ENCODE results near the gene PTPRG.
A peak's percentile ranks its signal among the peaks of the same experiment; 100 is the strongest.

Gene PTPRG

DNA sequence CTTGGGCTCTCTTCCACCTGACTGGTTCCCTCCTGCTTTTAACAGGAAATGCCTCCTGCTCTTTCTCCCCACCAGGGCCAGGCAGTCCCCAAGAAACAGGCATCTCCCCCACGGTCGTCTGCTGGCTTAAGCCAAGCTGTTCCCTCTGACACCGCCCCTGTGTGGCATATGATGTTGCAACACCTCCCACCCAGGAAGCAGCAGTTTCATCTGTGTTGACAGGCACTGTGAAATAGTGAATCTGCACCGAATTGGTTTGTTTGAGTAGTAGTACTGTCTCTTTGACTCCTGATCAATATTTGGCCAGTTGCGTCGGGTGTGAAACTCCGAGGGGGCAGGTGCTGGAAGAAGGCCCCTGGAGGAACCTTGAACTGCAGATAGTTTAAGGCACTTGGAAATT, 623.2 kb downstream of the PTPRG start:
- no peak for DNase-seq (ENCODE audit: low read depth in 2 of 2)

DNA sequence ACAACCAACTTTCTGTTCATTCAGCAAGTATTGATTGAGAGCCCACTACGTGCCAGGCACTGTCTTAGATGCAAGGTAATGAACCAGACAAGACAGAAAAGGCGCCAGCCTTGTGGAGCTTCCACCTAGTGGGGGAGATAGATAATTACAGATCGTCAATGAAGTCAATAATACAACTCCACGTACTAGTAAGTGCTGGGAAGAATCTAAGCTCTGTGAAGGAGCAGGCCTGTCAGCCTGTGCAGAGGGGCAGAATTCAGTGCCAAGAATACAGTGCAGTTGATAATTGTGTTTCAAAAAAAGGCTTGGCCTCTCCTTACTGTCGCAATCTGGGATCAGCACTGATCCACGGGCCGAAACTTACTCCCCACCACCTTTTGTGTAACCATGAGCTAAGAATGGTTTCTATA, 625.7 kb downstream of the PTPRG start:
- DNase-seq (ENCODE audit: low read depth in 2 of 2), result no peak

DNA sequence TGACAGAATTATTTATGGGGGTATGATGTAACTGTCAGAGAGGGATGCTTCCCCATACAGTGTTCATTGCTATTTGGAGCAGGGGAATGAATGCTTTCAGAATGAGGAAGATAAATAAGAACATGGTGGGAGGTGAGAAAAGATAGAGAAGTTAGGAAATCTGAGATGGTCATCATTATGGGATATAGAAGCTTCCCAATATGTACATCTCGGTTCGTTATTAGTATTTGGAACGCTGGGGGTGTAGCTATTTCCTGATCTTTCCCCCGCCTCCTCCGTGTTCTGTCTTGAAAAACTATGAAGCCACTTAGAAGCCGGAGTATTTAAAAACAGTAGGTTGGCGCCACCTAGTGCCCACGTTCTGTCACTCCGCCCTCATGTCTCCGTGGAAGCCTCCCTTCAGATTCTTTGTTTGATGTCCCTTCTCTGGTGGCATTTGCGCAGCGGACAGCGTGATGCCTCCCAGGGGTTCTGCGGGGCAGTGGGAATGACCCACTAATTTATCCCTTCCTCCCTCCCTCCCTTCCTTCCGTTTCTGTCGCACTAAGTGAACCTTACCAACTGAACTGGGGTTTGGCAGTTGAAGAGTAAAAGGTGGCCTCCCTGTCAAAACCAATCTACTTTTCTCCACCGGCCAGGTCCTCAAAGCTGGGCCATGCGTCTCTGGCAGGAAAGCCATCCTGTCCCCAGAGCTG, 627.5 kb downstream of the PTPRG start:
- peak; percentile 17 to 19 for DNase-seq (ENCODE audit: low read depth in 2 of 2)

DNA sequence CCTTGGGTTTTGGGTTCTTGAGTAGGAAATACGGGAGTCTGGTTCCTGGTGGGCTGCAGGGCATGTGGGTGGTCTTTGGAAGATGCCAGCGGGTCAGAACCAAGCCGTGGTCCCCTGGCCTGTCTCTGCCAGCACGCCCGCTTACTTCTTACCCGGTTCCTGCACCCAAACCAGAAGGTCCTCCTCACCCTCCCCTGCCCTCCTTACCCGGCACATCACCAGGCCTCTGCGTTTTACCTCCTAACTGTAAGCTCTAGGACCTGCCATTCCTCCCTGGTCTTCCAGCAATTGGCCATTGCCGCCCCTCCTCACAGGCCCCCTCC, 628.0 kb downstream of the PTPRG start:
- DNase-seq (ENCODE audit: low read depth in 2 of 2), result no peak

DNA sequence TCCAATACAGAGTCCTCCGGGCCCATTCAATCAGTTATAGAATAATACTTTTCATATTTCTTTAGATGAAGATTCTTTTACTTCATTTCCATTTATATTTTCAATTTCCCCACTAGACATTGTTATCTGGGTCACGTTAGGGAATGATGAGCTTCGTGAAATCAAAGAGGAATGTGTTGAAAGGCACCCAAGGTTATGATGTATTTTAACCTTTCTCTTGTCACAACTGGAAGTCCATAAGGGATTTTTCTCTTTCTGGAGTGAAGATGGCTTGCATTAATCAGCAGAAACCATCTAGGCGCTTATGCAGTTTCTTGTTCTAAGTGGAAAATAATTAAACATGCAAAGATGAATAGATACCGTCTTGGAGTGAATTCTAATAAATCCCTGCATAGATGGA, 631.5 kb downstream of the PTPRG start:
- no peak for DNase-seq (ENCODE audit: low read depth in 2 of 2)

DNA sequence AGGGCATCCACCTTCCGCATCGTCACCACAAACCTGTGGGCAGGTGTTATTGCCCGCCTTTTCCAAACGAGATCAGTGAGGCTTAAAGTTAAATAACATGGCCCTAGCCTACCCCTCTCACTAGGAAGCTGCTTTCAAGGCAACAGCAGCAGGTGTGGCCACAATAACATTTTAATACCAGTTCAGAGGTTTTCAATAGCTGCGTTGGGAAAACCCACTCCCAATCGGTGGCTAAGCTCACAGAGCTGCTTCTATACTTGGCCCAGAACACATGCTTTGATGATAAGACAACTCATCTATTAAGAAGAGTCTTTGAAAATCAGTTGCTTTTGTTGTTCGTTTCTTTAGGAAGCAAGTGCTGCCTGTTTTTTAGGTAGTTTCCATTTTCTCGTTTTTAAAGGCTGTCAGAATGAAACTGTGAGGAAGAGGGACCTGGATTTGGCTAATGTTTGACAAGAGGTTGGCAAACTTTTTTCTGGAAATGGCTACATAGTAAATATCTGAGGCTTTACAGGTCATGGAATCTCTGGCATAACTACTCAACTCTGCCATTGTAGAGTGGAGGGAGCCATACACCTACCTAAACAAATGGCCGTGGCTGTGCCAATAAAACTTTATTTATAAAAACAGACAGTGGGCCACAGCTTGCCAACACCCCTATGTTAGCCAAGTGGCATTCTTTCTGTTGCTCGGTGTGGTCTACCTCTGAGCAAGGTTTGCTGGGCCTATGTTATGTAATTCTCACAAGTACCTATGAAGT, 632.4 kb downstream of the PTPRG start:
- DNase-seq (ENCODE audit: low read depth in 2 of 2), result no peak

DNA sequence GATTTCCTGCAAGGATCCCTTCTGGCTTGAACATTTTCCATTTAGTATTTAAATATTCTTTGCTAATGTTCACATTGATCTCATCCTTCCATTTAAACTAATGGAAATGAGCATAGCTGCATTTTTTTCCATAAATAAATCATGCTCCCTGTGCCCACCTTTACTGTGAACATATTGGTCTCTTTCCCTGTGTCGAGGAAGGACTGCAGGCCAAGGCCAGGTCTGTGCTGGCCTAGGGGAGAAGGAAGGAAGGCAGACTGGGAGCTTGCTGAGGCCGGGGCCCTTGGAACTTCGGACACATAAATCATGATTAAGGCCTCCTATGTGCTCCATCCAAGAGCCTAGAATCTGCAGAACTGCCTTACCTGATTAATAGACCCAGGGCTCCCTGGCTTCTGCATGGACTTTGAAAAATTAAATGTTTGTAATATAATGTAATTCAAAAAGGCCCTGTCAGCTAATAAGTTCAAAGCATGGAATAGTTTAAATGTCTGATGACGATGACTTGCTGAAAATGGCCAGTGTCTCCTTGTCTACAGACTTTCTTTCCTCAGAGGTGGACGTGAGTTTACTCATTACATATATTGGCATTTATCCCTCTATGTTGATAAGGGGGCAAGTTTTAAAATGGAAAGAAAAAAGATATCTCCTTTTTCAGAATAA, 636.1 kb downstream of the PTPRG start:
- DNase-seq (ENCODE audit: low read depth in 2 of 2), result no peak

DNA sequence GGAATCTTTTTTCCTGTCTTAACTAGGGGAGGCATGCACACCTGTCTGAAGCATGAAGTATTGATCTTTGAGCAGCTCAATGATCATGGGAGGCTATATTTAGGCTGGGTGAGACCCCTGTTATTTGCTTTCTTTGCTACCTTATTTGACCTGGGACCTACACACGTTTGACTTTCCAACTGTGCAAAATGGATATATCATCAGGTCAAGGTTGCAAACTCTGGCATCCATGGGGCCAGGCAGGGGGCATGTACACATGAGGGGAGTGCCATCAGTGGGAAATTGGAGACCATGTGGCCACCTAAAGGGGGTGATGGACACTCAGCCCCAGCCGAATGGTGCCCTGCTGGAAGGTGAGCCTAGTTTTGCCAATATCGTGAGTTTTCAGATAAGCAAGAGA, 637.8 kb downstream of the PTPRG start:
- DNase-seq (ENCODE audit: low read depth in 2 of 2), result no peak

DNA sequence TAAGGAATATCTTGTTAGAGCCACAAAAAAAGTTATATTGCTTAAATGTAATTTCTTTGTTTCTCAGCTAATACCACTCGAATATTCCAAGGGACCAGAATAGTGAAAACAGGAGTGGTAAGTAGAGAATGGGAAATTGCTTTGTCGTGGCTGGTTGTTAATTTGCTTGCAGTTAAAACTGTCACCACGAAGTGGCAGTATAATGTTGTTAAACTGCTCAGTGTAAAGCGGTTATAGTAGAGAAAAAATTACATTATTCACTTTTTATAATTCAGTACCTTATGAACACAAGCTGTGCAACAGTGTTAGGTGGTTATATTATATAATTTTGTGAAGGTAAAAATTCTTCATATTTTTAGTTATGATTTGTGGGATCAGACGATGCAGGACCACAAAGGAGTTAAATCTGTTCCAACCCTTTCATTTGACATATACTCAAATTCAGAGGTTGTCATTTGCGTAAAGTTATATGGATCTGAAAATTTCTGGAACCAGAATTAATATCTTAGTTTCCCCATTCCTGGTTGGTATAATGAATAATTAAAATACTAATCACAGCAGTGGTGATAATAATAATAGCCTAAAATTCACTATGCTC, 640.2 kb downstream of the PTPRG start:
- no peak for DNase-seq (ENCODE audit: low read depth in 2 of 2)

DNA sequence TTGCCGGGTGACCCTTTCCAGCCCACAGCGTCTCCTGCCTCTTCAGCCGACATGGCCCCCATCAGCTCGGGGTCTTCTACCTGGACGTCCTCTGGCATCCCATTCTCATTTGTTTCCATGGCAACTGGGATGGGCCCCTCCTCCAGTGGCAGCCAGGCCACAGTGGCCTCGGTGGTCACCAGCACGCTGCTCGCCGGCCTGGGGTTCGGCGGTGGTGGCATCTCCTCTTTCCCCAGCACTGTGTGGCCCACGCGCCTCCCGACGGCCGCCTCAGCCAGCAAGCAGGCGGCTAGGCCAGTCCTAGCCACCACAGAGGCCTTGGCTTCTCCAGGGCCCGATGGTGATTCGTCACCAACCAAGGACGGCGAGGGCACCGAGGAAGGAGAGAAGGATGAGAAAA, 641.8 kb downstream of the PTPRG start:
- no peak for DNase-seq (ENCODE audit: low read depth in 2 of 2)

DNA sequence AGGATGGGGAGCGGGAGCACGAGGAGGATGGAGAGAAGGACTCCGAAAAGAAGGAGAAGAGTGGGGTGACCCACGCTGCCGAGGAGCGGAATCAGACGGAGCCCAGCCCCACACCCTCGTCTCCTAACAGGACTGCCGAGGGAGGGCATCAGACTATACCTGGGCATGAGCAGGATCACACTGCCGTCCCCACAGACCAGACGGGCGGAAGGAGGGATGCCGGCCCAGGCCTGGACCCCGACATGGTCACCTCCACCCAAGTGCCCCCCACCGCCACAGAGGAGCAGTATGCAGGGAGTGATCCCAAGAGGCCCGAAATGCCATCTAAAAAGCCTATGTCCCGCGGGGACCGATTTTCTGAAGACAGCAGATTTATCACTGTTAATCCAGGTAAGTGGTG, 642.2 kb downstream of the PTPRG start:
- no peak for DNase-seq (ENCODE audit: low read depth in 2 of 2)

DNA sequence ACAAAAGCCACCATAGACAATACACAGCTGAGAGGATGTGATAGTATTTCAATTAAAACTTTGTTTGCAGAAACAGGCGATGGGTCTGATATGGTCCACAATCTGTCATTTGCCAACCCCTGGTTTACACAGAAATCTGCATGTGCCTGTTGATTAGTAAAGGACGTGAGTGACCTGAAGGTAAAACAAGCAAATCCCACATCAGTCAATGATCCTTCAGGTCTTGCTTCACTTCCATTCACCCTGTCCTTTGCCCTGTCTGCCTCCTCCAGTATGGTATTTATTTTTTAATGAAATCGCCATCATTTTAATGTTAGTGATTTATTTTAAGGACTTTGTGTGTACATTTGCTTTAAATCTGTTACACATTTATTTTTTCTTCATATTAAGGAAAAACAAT, 645.8 kb downstream of the PTPRG start:
- no peak for DNase-seq (ENCODE audit: low read depth in 2 of 2)

DNA sequence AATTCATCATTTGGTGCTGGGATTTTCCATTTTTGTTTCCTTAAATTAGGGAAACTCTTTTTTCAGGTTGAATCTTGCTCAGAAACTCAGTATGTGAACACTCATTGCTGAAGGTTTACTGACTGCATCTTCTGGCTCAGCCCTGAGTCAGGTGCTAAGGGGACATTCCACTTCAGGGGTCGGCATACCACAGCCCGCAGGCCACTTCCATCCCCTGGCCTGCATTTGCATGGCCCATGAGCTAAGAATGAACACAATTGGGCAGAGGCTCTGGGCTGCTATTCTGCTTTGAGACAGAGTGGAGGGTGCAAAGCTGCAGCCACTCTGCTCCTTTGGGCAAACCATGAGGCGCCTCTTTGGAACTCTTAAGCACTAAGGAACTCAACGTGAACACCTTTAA, 647.0 kb downstream of the PTPRG start:
- DNase-seq (ENCODE audit: low read depth in 2 of 2), result no peak

DNA sequence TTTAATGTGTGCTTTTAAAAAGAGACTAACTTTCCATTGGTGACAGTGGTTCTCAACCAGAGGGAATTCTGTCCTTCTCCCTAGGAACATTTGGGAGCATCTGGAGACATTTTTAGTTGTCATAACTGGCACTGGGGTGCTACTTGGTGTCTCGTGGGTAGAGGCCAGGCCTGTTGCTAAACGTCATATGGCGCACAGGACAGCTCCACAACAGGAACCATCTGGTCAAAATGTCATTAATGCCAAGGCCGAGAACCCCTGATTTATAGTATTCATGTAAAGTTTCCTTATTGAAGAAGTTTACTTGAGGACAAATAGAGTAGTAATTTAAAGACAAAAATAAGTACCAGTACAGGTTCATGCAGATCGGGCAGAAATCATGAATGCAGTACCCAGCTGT, 647.7 kb downstream of the PTPRG start:
- no peak for DNase-seq (ENCODE audit: low read depth in 2 of 2)

DNA sequence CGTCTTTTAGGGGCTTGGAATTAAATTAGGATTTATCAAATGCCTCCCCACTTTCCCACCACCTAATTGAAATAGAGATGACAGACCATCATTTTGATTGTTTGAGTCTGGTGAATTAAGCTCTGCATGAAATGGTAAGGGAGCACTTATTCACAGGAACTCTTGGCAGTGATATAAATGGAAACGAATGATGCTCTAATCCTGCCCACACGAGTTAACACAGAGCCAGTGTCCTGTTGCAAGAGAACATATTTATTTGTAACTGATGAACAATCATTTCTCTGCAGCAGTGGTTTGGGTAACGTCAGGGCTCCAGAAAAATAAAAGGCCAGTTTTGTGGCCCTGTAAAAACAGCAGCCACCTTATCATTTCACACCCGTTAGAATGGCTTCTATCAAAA, 648.6 kb downstream of the PTPRG start:
- no peak for DNase-seq (ENCODE audit: low read depth in 2 of 2)

DNA sequence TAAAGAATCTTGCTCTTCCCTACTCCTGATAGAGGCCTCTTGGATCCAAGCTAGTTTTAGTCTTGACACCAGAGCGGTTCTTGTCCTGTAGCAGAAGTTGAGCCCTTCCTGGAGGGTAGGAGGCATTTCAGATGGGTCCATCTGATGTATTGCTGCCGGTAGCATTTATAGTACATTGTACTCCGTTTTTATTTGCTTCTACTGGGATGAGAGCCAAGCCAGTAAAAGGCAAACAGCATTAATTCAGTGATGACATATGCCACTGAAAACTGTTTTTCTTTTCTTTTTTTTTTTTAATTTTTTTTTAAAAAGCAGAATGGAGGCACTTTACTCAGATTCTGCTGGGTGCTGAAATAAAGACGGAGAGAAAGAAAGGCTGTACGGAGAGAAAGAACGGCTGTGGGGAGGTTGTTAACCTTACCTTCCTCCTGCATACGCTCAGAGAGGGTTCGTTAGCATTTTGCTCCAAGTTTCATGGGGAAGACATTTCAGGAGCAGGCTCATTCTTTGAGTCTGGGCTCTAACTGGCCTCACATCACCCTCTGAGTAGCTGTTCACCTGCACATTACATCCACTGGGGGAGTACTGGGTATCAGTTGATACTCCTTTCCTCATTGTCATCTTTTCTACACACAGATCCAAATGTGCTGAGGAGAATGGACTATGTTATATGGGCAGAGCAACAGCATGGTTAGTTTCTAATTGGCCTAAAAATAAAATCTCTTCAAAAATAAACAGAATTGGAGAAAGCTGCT, 650.5 kb downstream of the PTPRG start:
- DNase-seq (ENCODE audit: low read depth in 2 of 2), result no peak

DNA sequence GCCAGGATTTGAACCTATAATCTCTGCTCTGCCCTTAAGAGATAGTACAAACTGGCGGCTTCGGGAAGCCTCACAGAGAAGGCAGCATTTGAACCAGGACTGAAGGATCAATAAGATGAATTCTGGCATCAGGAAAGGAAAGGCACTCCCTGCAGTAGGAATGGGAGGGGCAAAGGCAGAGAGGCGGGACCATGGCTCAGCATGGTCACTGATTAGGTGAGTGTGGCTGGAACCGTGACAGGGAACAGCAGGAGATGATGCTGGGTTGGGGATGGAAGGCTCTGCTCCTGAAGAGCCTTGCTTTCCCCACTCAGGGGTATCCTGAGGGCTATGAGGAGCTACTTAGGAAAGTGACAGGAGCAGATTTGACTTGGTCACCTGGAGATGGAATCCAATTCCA, 653.5 kb downstream of the PTPRG start:
- no peak for DNase-seq (ENCODE audit: low read depth in 2 of 2)

DNA sequence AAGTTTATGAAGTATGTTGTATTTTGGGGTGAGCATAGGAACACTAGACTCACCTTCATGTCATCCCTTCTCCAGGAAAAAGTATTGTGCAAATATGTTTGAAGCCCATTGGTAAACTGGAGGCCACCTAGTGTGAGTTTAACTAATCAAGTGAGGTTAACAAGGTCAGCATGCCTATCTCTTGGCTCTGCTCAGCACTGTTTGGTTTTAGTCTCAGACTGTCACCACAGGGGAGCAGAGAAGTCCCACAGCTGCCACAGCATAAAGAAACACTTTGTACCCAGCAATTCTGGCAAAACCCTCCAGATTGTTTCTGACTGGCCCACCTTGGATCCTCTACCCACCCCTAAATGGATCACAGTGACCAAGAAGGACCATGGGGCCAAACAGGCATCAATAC, 659.2 kb downstream of the PTPRG start:
- no peak for DNase-seq (ENCODE audit: low read depth in 2 of 2)

DNA sequence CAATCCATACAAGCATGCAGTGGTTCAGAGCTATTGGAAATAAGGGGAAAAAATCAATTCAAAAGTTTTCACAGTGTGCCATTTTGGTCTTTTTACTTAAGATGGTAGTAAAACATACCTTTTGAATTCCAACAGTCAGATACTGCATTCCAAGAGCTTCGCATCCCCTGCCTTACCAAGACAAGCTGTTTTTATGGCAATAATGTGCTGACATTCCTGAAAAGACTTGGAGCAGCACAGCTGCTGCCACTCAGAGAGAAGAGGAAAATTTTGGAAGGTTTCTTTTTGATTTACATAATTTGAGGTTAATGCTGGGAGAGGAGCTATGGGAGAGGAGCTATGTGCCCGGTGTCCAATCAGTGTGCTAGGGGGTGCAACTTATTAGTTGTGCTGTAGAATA, 663.7 kb downstream of the PTPRG start:
- DNase-seq (ENCODE audit: low read depth in 2 of 2), result no peak

DNA sequence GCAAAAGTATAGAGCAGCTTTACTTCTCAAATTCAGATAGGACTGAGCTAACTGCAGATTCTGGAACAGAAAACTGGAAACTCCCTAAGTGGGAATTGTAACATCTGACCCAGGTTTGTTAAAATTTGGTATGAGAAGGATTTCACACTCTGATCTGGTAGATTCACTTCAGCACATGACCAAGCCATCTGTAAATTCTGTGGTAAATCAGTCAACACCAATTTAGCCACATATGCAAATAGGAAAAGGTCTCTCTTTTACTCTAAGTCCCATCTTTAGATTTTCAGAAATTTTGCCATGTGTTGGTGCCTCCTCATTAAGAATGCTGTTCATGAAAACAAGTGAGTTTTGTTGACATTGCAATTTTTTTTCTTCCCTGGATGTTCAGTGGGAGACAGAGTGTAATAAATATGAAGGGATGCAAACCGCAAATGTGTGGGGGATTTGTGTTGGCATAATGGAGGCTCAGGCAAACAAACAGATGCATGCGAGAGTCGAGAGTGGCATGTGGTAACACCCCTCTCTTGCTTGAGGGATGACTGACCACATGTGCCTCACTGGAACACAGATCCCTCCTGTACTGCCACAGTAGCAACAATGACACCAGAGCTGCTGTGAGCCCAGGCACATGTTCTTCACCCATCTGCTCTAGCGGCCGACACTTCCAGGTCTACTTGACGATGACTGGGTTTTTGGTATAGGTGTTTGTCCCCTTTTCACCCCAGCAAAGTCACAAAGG, 665.4 kb downstream of the PTPRG start:
- no peak for DNase-seq (ENCODE audit: low read depth in 2 of 2)

DNA sequence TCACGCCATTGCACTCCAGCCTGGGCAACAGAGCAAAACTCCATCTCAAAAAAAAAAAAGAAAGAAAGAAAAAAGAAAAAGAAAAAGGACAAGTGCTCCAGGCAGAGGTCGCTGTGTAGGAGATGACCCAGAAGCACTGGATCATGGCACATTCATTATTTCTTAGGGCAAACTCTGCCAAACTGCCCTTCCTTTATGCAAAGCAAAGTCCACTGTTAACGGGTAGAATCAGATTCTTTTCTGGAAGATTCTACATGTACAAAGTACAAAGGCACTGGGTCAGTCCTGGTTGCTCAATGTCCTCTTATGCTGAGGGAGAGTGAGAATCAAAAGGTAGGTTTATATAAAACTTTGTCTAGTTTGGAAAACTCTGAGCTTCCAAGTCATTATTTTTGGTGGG, 667.1 kb downstream of the PTPRG start:
- DNase-seq (ENCODE audit: low read depth in 2 of 2), result no peak
